ENCODE results near the gene ING1. TPM values are rescaled to one million over a fixed set of nuclear protein-coding genes. Genes with fewer than 3 reads are reported as not detected.
"Not testable (repeated sequence)": the region's sequence is repeated elsewhere in the genome, so short reads cannot be mapped to it uniquely, and the experiment has no call there.

ING1 gene
- total RNA-seq, 1 experiment from 2014 or later, result 76.0 TPM

DNA sequence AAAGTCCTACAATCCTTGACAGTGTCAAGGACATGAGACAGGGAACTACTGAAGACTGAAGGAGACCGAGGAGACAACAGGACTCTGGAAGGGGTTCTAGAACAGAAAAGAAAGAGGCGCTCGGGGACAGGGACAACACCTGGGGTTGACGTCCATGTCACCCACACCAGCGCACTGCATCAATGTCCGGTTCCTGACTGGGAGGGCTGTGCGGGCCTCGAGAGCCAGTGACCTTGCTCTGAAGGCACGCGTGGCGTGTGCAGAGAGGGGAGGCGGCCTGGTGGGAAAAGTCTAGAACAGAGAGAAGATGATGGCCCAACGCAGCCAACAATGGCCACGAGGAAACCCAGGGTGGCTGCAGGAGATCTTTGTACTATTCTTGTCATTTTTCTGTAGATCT, 13.3 kb upstream of the ING1 start:
- DNase-seq (ENCODE audit: low read depth in 1 of 2, low spot score in 2 of 2), result peak in 1 of 2 experiments; percentile 76
- H3K9me3 ChIP-seq (replicated peaks), result no peaks in the 10 kb centered on the region
- no peak overlapping the region for H3K27ac ChIP-seq
- H3K4me1 ChIP-seq (replicated peaks), result peaks cover 9% of the 10 kb centered on the region
- no peak overlapping the region for H3K4me3 ChIP-seq
- H3K27me3 ChIP-seq (replicated peaks), result no peaks in the 10 kb centered on the region
- peaks cover 95% of the 10 kb centered on the region for H3K36me3 ChIP-seq

DNA sequence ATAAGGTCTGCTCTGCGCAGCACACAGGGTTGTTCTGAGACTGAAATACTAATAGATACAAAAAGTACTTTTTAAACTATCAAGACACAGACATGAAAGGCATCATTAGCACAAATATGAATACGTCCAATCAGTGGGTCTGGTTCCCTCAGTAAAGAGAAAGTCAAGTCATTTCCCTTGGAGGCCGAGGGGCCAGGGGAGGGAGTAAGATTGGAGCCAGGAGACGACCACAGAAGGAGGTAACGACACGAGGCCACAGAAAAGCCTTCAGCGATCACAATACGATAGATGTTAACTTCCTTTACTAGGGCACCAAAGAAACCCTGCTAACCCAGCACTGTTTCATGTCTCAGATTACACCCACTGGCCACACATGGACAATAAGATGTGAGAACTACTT, 12.9 kb upstream of the ING1 start:
- peaks cover 93% of the 10 kb centered on the region for H3K36me3 ChIP-seq
- H3K4me3 ChIP-seq, result no peak overlapping the region
- no peaks in the 10 kb centered on the region for H3K27me3 ChIP-seq (replicated peaks)
- DNase-seq (ENCODE audit: low read depth in 1 of 2, low spot score in 2 of 2), result no peak
- H3K9me3 ChIP-seq (replicated peaks), result no peaks in the 10 kb centered on the region
- H3K4me1 ChIP-seq (replicated peaks), result peaks cover 11% of the 10 kb centered on the region
- no peak overlapping the region for H3K27ac ChIP-seq

DNA sequence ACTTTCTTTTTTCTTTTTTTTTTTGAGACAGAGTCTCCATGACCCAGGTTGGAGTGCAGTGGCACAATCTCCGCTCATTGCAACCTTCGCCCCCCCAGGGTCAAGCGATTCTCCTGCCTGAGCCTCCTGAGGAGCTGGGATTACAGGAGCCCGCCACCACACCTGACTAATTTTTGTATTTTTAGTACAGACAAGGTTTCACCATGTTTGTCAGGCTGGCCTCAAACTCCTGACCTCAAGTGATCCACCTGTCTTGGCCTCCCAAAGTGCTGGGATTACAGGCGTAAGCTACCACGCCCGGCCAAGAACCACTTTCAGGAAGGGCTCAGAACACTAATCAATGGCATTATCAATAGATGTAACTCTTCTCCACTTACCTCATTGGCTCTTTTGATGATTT, 12.4 kb upstream of the ING1 start:
- peaks cover 93% of the 10 kb centered on the region for H3K36me3 ChIP-seq
- H3K27ac ChIP-seq; H3K4me3 ChIP-seq; H3K27me3 ChIP-seq (replicated peaks); H3K9me3 ChIP-seq (replicated peaks): not testable (repeated sequence)
- peak in 1 of 2 experiments; percentile 60 for DNase-seq (ENCODE audit: low read depth in 1 of 2, low spot score in 2 of 2)
- H3K4me1 ChIP-seq (replicated peaks), result peaks cover 11% of the 10 kb centered on the region

DNA sequence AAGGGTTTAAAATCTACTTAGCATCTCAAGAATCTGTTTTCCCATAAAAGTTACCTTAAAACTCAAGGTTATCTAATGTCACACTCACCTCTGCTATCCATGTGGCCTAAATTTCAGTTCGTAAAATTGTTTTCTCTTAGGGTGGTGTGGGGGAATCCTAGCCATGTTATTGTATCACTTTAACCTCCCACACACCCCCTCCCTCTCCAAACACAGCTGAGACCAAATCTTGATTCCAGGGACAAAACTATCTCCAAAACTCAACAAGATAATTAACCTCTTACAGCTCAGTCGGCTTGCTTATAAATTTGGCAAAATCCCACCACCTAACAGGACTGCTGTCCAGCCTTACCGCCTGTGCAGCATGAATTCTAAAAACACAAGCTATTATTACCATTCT, 11.4 kb upstream of the ING1 start:
- Histone ChIP-seq H3K27ac (no peak overlapping the region), H3K36me3 (peaks cover 82% of the 10 kb centered on the region)

DNA sequence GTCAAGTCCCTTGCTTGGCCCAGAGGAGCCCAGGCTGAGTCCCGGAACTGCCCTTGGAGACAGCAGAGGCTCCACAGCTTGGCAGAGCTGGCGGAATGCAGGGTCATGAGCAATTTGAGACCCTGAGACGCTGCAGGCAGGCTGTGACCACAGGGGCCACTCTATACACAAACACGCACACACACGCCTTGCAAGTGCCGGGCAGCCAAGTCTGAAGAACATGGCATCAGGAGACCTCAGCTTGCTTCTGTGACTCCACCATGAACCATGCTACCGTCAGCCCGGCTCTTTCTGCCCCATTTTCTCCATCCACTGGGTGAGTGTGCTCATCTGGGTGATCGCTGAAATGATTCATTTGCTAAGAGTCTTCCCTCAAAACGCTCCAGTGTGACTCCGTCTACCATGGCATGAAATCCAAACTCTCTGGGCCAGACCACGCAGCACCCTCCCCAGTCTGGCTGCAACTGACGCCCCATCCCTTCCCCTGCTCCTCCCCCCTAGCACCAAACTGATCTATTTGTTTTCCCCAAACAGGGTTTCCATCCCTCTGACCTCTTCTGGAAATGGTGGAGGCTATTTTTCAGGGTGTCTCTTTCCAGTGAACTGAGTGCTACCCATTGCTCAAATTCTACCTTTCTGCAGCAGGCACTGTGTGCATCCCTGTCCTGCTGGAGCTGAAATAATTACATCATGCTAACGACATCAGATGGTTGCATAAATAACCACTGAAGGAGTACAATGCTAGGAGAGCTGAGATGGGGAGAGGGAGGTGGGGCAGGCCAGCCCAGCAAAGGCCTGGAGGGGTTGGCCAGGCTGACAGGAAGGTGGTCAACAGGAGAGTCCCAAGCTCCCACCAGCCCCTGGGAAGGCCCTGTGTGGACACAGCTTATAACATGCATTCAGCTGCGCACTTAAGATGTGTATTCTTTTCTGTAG, 10.6 kb upstream of the ING1 start:
- H3K27me3 ChIP-seq (replicated peaks), result no peaks in the 10 kb centered on the region

More for the DNA sequence above, 11.4 kb upstream of the ING1 start:
- Histone ChIP-seq H3K4me3 (no peak overlapping the region), H3K9me3 (replicated peaks) (no peaks in the 10 kb centered on the region), H3K4me1 (replicated peaks) (peaks cover 20% of the 10 kb centered on the region), H3K27me3 (replicated peaks) (no peaks in the 10 kb centered on the region)
- no peak for DNase-seq (ENCODE audit: low read depth in 1 of 2, low spot score in 2 of 2)

DNA sequence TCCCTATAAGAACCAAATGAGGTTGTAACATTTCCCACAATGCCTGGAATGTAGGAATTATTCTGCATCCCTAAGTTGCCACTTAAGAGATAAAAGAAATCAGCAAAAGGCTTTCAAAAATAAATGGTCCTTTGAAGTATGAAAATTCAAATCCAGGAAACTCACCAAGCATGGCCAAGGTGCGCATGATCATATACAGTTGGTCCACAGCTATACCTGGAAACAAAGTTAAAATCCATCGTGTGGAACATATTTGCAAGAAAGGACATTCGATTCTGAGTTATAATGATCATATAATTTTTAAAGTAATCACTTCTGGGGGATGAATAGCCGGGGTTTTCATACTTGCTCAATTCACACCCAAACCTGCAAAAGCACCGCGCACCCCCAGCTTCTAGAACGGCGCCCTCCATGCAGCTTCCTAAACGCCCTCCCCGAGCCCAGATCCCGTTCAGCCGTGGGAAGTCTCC, 8.1 kb upstream of the ING1 start:
- peaks cover 23% of the 10 kb centered on the region for H3K4me1 ChIP-seq (replicated peaks)
- peak in 1 of 2 experiments; percentile 78 for DNase-seq (ENCODE audit: low read depth in 1 of 2, low spot score in 2 of 2)
- no peaks in the 10 kb centered on the region for H3K9me3 ChIP-seq (replicated peaks)
- no peaks in the 10 kb centered on the region for H3K27me3 ChIP-seq (replicated peaks)
- H3K27ac ChIP-seq, result peak overlapping the region; percentile 31
- peak overlapping the region; percentile 76 for H3K4me3 ChIP-seq
- peaks cover 49% of the 10 kb centered on the region for H3K36me3 ChIP-seq

More for the DNA sequence above, 10.6 kb upstream of the ING1 start:
- Histone ChIP-seq H3K4me3 (no peak overlapping the region), H3K27ac (no peak overlapping the region), H3K36me3 (peaks cover 75% of the 10 kb centered on the region), H3K4me1 (replicated peaks) (peaks cover 23% of the 10 kb centered on the region), H3K9me3 (replicated peaks) (no peaks in the 10 kb centered on the region)
- peak in 1 of 2 experiments; percentile 71 for DNase-seq (ENCODE audit: low read depth in 1 of 2, low spot score in 2 of 2)

DNA sequence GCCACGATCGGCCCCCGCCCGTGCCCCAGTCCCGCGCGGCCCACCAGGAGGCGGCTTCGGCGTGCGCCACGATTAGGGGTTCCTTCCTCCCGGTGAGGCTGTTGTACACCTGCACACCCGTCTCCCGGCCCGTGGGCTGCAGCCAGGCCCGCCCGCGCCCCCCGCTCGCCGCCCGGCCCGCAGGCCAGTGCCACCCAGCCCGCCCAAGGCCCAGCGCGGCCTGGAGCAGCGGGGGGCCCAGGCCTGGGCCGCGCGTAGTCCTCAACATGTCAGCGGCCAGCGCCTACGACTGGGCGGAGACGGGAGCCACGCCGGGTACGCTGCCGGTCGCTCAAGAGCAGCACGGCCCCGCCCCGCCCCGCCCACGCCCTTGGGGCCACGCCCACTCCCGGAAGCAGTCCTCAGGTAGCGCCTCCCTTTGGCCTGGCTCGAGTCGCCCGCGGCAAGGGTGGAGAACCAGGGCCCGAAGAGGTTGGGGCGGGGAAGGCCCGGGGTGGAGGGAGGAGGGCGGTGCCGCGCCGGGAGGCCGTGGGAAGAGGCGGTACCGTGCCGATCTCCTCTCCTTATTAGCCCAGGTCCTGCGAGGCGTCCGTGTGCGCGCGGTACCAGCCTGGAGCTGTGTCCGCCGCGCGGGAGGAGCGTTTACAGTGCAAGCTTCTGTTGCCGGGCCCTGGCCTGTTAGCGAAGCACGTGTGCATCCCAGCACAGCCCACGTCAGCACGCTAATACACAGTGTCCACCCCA, 7.5 kb upstream of the ING1 start, which contains the start of gene CARS2:
Gene CARS2, minus strand, starts transcription at position 291 of the 744 bp plus-strand sequence. Its CDS starts 23 bp downstream, at position 268.
- peaks cover 43% of the 10 kb centered on the region for H3K36me3 ChIP-seq
- no peaks in the 10 kb centered on the region for H3K27me3 ChIP-seq (replicated peaks)
- H3K9me3 ChIP-seq (replicated peaks), result no peaks in the 10 kb centered on the region
- peak within 1 kb of the TSS; percentile 76 for H3K4me3 ChIP-seq
- H3K27ac ChIP-seq, result peak within 1 kb of the TSS; percentile 31
- H3K4me1 ChIP-seq (replicated peaks), result peaks cover 23% of the 10 kb centered on the region
- DNase-seq (ENCODE audit: low read depth in 1 of 2, low spot score in 2 of 2), result peak; percentile 100

DNA sequence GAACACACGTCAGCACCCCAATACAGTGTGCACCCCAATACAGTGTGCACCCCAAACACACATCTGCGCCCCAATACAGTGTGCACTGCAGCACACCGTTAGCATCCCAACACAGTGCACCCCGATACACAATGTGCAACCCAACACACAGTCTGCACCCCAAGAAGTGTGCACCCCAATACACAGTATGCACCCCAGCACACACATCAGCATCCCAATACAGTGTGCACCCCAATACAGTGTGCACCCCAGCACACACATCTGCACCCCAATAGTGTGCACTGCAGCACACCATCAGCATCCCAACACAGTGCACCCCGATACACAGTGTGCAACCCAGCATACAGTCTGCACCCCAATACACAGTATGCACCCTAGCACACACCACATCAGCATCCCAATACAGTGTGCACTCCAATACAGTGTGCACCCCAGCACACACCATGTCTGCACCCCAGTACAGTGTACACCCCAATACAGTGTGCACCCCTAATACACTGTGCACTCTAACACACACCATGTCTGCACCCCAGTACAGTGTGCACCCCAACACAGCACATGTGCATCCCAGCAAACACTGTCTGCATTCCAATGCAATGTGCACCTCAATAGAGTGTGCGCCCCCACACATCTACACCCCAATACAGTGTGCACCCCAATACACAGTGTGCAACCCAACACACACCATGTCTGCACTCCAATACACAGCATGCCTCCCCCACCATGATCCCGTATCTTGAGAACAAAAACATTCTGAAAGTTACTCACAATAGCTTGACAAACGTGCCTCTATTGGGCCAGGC, 6.7 kb upstream of the ING1 start:
- Histone ChIP-seq H3K27me3 (replicated peaks) (no peaks in the 10 kb centered on the region), H3K36me3 (peaks cover 35% of the 10 kb centered on the region), H3K4me1 (replicated peaks) (peaks cover 29% of the 10 kb centered on the region), H3K9me3 (replicated peaks) (no peaks in the 10 kb centered on the region), H3K4me3 (peak overlapping the region; percentile 76), H3K27ac (no peak overlapping the region)
- DNase-seq (ENCODE audit: low read depth in 1 of 2, low spot score in 2 of 2), result peak in 1 of 2 experiments; percentile 67

DNA sequence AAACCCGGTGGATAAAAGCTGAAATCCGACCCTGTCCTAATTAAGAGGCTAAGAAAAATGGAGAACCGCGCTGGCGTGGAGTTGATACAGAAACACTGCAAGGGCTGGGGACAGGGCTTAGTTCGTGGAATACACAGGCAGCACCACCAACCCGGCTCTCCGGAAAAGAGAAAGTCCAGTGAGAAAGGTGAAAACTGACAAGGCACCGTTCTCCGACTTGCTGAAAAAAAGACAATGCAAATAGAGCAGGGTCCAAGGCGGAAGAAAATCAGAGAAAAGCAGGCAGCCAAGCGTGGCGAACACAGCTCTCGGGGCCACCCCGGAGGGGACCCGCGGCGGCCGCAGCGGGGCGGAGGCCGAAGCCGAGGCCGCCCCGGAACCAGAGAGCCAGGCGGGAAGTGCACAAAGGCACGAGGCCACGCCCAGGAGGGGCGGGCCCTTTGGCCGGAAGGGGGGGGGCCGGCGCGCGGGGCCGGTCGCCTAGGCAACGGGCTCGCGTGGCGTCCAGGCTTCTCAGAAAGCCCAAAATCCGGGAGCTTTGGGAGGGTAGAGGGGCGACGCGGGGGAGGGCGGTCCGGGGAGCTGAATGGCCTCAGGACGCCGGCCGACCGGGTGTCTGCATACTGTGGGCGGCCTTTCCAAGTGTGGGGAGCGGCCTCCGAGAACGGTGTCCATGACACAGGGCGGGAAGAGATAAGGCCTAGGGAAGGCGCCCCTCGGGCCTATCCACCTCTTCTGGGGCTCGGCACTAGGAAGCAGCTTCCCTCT, 1.2 kb upstream of the ING1 start:
- DNase-seq (ENCODE audit: low read depth in 1 of 2, low spot score in 2 of 2), result peak; percentile 100
- Histone ChIP-seq H3K36me3 (peaks cover 13% of the 10 kb centered on the region), H3K27me3 (replicated peaks) (no peaks in the 10 kb centered on the region), H3K9me3 (replicated peaks) (no peaks in the 10 kb centered on the region), H3K27ac (peak overlapping the region; percentile 98), H3K4me3 (peak overlapping the region; percentile 63), H3K4me1 (replicated peaks) (peaks cover 15% of the 10 kb centered on the region)

DNA sequence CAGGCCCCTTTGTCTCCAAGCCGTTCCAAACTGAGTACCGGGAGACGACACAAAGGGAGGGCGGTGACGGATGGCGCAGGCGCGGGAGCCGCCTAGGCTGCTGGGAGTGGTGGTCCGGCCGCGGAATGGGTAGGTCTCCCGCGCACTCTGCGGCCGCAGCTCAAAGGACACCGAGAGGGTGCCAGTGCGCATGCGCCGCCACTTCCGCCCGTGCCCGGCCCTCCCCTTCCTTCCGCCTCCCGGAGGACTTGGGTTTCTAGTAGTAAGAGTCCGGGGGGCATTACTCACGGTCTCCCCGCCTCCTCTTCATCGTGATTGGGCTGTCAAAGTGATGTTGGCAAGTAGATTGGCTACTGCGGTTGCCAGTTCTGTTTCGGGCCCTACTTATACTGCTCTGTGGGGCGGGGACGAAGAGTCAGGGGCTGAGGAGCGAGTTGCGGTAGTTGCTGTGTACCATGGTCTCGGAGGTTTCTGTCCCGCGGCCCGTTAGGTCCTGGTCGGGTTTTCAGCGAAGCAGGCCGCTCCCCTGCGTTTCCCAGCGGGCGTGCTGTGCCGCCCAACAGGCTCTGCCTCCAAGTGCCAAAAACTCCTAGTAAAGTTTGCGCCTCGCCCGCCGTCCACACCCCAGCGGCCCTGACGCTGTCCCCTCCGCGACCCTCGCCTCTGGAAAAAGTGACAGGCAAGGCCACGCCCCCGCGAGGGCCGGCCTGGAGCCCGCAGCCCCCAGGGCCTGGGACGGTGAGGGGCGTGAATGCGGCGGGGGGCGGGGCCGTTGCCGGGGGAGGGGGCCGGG, 455 bp upstream of the ING1 start:
- Histone ChIP-seq H3K9me3 (replicated peaks) (no peaks in the 10 kb centered on the region), H3K27me3 (replicated peaks) (no peaks in the 10 kb centered on the region), H3K4me3 (peak overlapping the region; percentile 63), H3K27ac (peak overlapping the region; percentile 98), H3K36me3 (peaks cover 13% of the 10 kb centered on the region), H3K4me1 (replicated peaks) (peaks cover 19% of the 10 kb centered on the region)
- DNase-seq (ENCODE audit: low read depth in 1 of 2, low spot score in 2 of 2), result peak; percentile 100

DNA sequence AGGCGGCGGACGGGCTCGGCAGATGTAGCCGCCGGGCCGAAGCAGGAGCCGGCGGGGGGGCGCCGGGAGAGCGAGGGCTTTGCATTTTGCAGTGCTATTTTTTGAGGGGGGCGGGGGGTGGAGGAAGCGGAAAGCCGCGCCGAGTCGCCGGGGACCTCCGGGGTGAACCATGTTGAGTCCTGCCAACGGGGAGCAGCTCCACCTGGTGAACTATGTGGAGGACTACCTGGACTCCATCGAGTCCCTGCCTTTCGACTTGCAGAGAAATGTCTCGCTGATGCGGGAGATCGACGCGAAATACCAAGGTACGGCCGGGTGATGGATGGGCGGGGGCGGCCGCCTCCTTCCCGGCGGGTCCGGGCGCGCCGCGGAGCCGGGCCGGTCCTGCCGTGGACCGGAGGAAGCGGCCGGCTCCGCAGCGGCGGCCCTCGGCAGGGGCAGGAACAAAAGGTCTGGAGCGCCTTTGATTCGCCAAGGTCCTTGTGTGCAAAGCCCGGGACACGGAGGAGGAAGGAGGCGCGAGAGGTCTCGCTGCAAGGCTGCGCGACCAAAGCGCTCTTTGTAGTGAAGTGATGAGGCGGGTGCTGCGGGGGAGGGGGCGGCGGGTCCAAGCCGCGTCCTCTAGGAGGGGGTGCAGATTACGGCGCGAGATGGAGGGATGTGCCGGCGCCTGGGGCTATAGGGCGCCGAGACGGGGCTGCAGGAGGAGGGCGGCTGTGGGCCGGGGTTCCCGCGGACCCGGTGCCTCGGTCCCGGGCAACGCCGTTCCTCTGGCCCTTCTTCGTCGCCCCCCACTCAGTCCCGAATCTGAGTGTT, 689 bp downstream of the ING1 start:
- Histone ChIP-seq H3K4me3 (peak overlapping the region; percentile 63), H3K9me3 (replicated peaks) (no peaks in the 10 kb centered on the region), H3K36me3 (peaks cover 15% of the 10 kb centered on the region), H3K4me1 (replicated peaks) (peaks cover 19% of the 10 kb centered on the region), H3K27ac (peak overlapping the region; percentile 39), H3K27me3 (replicated peaks) (no peaks in the 10 kb centered on the region)
- DNase-seq (ENCODE audit: low read depth in 1 of 2, low spot score in 2 of 2), result peak; percentile 90 to 93
